GM19372 (cell line): ENCODE results near the gene HCFC1.
"Not testable (repeated sequence)": the region's sequence is repeated elsewhere in the genome, so short reads cannot be mapped to it uniquely, and the experiment has no call there.

ENCODE experiments used
- ATAC-seq: cut with Tn5 transposase; IDR thresholded peaks from one replicate; pipeline ENCODE4 v1.9.1; 2021; ENCODE audit warnings: mild to moderate bottlenecking, low read depth, moderate library complexity; ENCODE audit not compliant: unreplicated experiment

The HCFC1 gene

GRCh38 chrX:154010330-154011087 lies 38.9 kb upstream of the HCFC1 start:
- ATAC-seq = no peak

GRCh38 chrX:154008521-154008920 lies 36.9 kb upstream of the HCFC1 start:
- no peak for ATAC-seq

- ATAC-seq = no peak
Observed at GRCh38 chrX:154006947-154007346, 35.3 kb upstream of the HCFC1 start.

GRCh38 chrX:154004315-154004714 lies 32.7 kb upstream of the HCFC1 start:
- no peak for ATAC-seq

- no peak for ATAC-seq
Observed at GRCh38 chrX:154002215-154002719, 30.6 kb upstream of the HCFC1 start.

- ATAC-seq = no peak
Observed at GRCh38 chrX:154000051-154000450, 28.4 kb upstream of the HCFC1 start.

GRCh38 chrX:153999359-154000037 lies 27.9 kb upstream of the HCFC1 start:
- no peak for ATAC-seq

- no peak for ATAC-seq
Observed at GRCh38 chrX:153995504-153995903, 23.9 kb upstream of the HCFC1 start.

GRCh38 chrX:153994398-153994797 lies 22.8 kb upstream of the HCFC1 start:
- ATAC-seq = not testable (repeated sequence)

- ATAC-seq = no peak
Observed at GRCh38 chrX:153993978-153994377, 22.4 kb upstream of the HCFC1 start.

GRCh38 chrX:153993079-153993478 lies 21.5 kb upstream of the HCFC1 start:
- no peak for ATAC-seq

GRCh38 chrX:153992180-153992579 lies 20.6 kb upstream of the HCFC1 start:
- ATAC-seq = no peak

GRCh38 chrX:153991013-153991580 lies 19.5 kb upstream of the HCFC1 start:
- no peak for ATAC-seq

GRCh38 chrX:153989973-153990655 lies 18.5 kb upstream of the HCFC1 start:
- no peak for ATAC-seq

GRCh38 chrX:153988493-153988892 lies 16.9 kb upstream of the HCFC1 start:
- no peak for ATAC-seq

- no peak for ATAC-seq
Observed at GRCh38 chrX:153984351-153985178, 12.9 kb upstream of the HCFC1 start.

- no peak for ATAC-seq
Observed at GRCh38 chrX:153983321-153983801, 11.7 kb upstream of the HCFC1 start.

- no peak for ATAC-seq
Observed at GRCh38 chrX:153981771-153982533, 10.3 kb upstream of the HCFC1 start.

GRCh38 chrX:153981231-153981630 lies 9.6 kb upstream of the HCFC1 start:
- ATAC-seq = no peak
